Pancreas (tissue), 10 donors: ENCODE measurements around the gene GALNT5. TPM values are rescaled to one million over a fixed set of nuclear protein-coding genes. Genes with fewer than 3 reads are reported as not detected.
A peak's percentile ranks its signal among the peaks of the same experiment; 100 is the strongest.

Experiments used
- ATAC-seq, 4 donors: fragments of 200-7000 bp; cut with Tn5 transposase; one replicate each; pipeline versions ENCODE4 v1.8.0 to v1.9.1; 2020; ENCODE audit warnings: mild to moderate bottlenecking in 4 of 4, moderate library complexity in 4 of 4
- DNase-seq, 6 donors: peaks; one replicate each; pipeline ENCODE4 v3.0.0-alpha.2; 2020
- FAIRE-seq: peaks from 2 replicates; lab custom pipeline; 2012; peaks lifted over from hg19 to GRCh38; lab: Jason Lieb, UNC
- H3K27ac ChIP-seq, 4 donors: fragments of 200-600 bp; sonication (generic); 1 replicate in 3 of 4; 2 replicates in 1 of 4; pipeline versions ENCODE4 v1.5.0 to v1.8.0; 2020
- H3K27me3 ChIP-seq, 4 donors: fragments of 200-600 bp; one replicate each; pipeline ENCODE4 v1.8.0; 2021
- H3K36me3 ChIP-seq, 3 donors: fragments of 200-600 bp; sonication (generic) in 1 of 3; one replicate each; pipeline versions ENCODE4 v1.5.0 to v1.8.0; 2020 to 2021
- H3K4me1 ChIP-seq, 3 donors: fragments of 200-600 bp; one replicate each; pipeline ENCODE4 v1.8.0; 2021
- H3K4me3 ChIP-seq, 4 donors: fragments of 200-600 bp; sonication (generic) in 2 of 4; one replicate each; pipeline versions ENCODE4 v1.5.0 to v1.8.0; 2020 to 2021
- H3K9me3 ChIP-seq, 4 donors: fragments of 200-600 bp; one replicate each; pipeline ENCODE4 v1.8.0; 2021
- CTCF ChIP-seq, 4 donors: fragments of 200-600 bp; sonication (generic) in 3 of 4; IDR thresholded peaks; one replicate each; pipeline versions ENCODE4 v1.5.0 to v1.8.0; 2021; ENCODE audit warnings: antibody characterized with exemption in 4 of 4
- WGBS, 2 donors: extraction: QIAGEN DNeasy Blood & Tissue Kit; methylation state at CpG; one replicate each; pipeline ENCODE4 v1.1.7; 2013; 5-methylcytosine and 5-hydroxymethylcytosine counted together
- intact Hi-C, 3 donors: fragments of 100-400 bp; cut with DNase I; formaldehyde crosslinking; loops; one replicate each; pipeline versions ENCODE4 v1.11.1 to v1.14.2; 2022
- polyA plus RNA-seq, 2 donors: library from polyadenylated mRNA; stranded (reverse); fragments of 200-250 nt; gene quantifications; one replicate each; pipeline ENCODE4 v1.2.3, GENCODE V29; 2013
- total RNA-seq, 6 donors: library from RNA; stranded (reverse); fragmentation: NEBNext Ultra II Directional in 4 of 6; extraction: Animal tissue kit (Norgen Biotek cat#: 25700) in 4 of 6; gene quantifications; one replicate each; pipeline versions ENCODE4 v1.2.1 to v1.2.4, GENCODE V29; 2021 to 2023
- donor health status: healthy with polysubstance abuse.
- donor health status: DM: no; HTN: no; CAD: no; lungs with moderate emphysema.
- donor health status: DM: no; HTN: no; CAD: no.
- donor health status: control.
- donor health status: control.
- donor health status: Bipolar disorder and iron deficiency.
- donor health status: DM: yes; HTN: yes; CAD: no.
- donor health status: DM: no; HTN: no; CAD: no.
- donor health status: DM: no; HTN: no; CAD: no.
- donor health status: DM: yes; HTN: yes; CAD: no.

GALNT5 gene
- total and polyA plus RNA-seq, 8 donors = 0.08 to 0.60 (median 0.16) TPM; not detected in 2

- no peak for ATAC-seq
These were observed 2.5 kb downstream of the GALNT5 start for GRCh38 chr2:157259960-157260359.

GRCh38 chr2:157260533-157261198 is 3.2 kb downstream of the GALNT5 start:
- Histone ChIP-seq H3K4me1 (peaks cover 0 to 4% (median 0%) of the 10 kb centered on the region in 3 donors), H3K36me3 (no peaks in the 10 kb centered on the region), H3K27ac (no peak overlapping the region), H3K9me3 (no peaks in the 10 kb centered on the region), H3K4me3 (no peak overlapping the region), H3K27me3 (no peaks in the 10 kb centered on the region)
- no peak for FAIRE-seq
- intact Hi-C loops = no loop called here
- no peak for DNase-seq
- 70 to 75% methylated on average over 4 of the region's 4 CpGs for WGBS, 2 donors
- peak in 2 of 4 donors; percentile 29 to 36 for ATAC-seq
- no peak for TF ChIP-seq CTCF (IDR thresholded peaks at IDR 0.05)

More at GRCh38 chr2:157259960-157260359, 2.5 kb downstream of the GALNT5 start:
- Histone ChIP-seq H3K27me3 (no peaks in the 10 kb centered on the region), H3K4me3 (no peak overlapping the region), H3K36me3 (no peaks in the 10 kb centered on the region), H3K4me1 (peaks cover 0 to 4% (median 0%) of the 10 kb centered on the region in 3 donors), H3K27ac (no peak overlapping the region), H3K9me3 (no peaks in the 10 kb centered on the region)
- intact Hi-C loops = no loop called here
- WGBS, 2 donors = 96 to 97% methylated on average over 2 of the region's 2 CpGs
- TF ChIP-seq CTCF (IDR thresholded peaks at IDR 0.05) = no peak
- no peak for FAIRE-seq
- no peak for DNase-seq

GRCh38 chr2:157261199-157261782 is 3.8 kb downstream of the GALNT5 start:
- Histone ChIP-seq H3K27me3 (no peaks in the 10 kb centered on the region), H3K9me3 (no peaks in the 10 kb centered on the region), H3K4me1 (peaks cover 0 to 4% (median 0%) of the 10 kb centered on the region in 3 donors), H3K36me3 (no peaks in the 10 kb centered on the region), H3K27ac (no peak overlapping the region), H3K4me3 (no peak overlapping the region)
- ATAC-seq (peak; percentile 35 to 65 (median 56)), FAIRE-seq (no peak), DNase-seq (no peak)
- intact Hi-C loops = no loop called here
- no peak for TF ChIP-seq CTCF (IDR thresholded peaks at IDR 0.05)
- WGBS, 2 donors = 64 to 70% methylated on average over 6 of the region's 6 CpGs

GRCh38 chr2:157262248-157262647 is 4.7 kb downstream of the GALNT5 start:
- Histone ChIP-seq H3K36me3 (no peaks in the 10 kb centered on the region), H3K4me3 (no peak overlapping the region), H3K27me3 (no peaks in the 10 kb centered on the region), H3K9me3 (no peaks in the 10 kb centered on the region), H3K27ac (no peak overlapping the region), H3K4me1 (peaks cover 0 to 1% (median 0%) of the 10 kb centered on the region in 3 donors)
- no peak for DNase-seq
- intact Hi-C loops = no loop called here
- no peak for ATAC-seq
- no peak for FAIRE-seq
- TF ChIP-seq CTCF (IDR thresholded peaks at IDR 0.05) = no peak
- 89 to 94% methylated on average over 3 of the region's 3 CpGs for WGBS, 2 donors

GRCh38 chr2:157264099-157264498 is 6.6 kb downstream of the GALNT5 start:
- no peaks in the 10 kb centered on the region for H3K27me3 ChIP-seq
- WGBS, 2 donors = 64 to 71% methylated on average over 3 of the region's 3 CpGs
- no peaks in the 10 kb centered on the region for H3K4me1 ChIP-seq
- no peak overlapping the region for H3K4me3 ChIP-seq
- DNase-seq (no peak), FAIRE-seq (no peak), ATAC-seq (no peak)
- H3K27ac ChIP-seq = no peak overlapping the region
- intact Hi-C loops = no loop called here
- H3K9me3 ChIP-seq = no peaks in the 10 kb centered on the region
- no peaks in the 10 kb centered on the region for H3K36me3 ChIP-seq
- TF ChIP-seq CTCF (IDR thresholded peaks at IDR 0.05) = no peak
